NCI-H774 (cell line): ENCODE results near the gene CPAMD8.
"Not testable (repeated sequence)": the region's sequence is repeated elsewhere in the genome, so short reads cannot be mapped to it uniquely, and the experiment has no call there.

Experiments used
- DNase-seq: peaks from one replicate; lab custom pipeline; 2025; lab: John Stamatoyannopoulos, UW

Gene CPAMD8

DNA sequence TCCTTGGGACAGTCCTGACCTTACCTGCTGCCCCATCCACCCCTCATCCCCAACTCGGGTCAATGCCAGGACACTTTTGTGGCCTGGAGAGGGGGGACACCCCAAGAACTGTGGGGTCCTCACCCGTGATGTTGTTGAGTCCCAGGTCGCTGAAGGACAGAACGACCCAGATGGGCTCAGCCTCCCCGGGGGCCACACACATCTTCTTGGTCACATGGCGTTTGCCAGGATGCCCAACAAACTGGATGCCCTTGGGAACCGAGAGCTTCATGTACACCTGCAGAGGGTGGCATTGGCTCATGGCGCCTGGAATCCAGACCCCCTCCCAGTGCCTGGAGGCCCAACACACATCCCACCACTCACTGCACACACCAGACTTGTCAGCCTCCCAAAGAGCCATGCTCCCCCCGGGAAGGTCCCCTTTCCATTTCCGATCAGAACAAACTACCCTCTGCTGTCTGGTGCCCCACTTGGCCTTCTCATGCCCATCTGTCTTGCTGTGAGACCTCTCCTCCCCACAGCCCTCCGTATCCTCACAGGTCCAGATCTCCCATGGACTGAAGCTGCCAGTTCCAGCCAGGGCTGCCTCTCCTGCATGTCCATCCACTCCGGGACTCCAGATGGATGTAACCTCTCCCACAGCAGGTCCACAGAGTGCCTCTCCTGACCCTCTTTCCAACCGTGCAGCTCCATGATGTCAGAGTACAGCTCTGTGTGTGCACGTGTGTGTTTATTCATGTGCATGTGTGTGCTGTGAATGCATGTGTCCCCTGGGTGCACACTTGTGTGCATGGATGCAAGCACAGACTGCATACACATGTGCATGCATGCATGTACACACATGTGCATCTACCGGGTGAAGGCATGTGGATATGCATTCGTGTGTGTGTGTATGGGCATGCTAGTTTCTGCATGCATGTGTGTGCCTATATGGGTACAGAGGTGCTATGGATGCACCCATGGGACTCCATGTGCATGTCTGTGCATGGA is 79.4 kb downstream of the CPAMD8 start:
- DNase-seq = no peak

- no peak for DNase-seq
Observed at GRCh38 chr19:16945762-16946465, 80.7 kb downstream of the CPAMD8 start.

DNA sequence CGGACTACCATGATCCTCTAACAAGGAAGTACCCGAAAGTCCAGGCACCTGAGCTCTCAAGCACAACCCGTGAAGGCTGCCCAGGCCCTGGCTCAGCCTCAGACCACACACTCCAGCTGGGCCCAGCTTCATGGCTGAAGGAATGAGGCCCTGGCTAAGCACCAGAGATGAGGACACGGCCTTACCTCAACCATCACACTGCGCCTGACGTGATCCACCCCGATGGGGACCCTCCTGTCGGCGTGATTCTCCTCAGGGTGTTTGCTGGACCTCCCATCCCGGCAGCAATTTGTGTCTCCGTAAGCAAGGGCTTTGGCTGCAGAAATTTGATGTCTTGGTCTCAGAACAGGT is 81.3 kb downstream of the CPAMD8 start:
- no peak for DNase-seq

DNA sequence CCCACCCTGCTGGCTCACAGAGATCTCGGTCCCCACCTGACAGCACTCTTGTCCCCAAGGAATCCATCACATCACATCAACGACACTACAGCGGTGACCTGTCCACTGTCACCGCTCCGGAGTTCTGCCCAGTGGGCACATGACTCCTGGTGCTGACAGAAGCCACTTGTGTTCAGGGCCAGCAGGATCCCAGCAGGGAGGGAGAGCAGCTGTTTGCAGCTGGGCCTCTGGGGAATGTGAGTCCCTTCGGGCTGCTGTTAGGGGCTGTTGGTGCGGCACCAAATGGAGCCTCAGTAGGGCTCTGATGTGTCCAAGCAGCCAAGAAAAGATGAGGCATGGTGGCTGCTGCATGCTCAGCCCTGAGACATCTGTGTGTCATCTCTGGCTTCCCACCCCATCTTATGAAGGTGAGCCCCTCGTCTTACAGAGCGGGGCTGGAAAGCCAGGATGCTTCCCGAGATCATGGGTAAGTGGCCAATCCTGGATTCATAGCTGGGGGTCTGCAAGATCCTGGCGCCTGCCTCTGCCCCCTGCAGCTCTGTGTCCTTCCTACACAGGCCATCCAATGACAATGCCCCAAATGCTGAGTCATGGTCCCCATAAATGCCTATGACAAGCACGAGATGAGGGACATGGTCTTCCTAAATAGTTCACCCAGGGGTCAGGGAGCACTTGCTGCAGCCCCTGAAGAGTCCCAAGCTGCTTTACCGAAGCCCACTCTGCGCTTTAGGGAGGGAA is 81.8 kb downstream of the CPAMD8 start:
- no peak for DNase-seq

GRCh38 chr19:16943942-16944625 is 82.5 kb downstream of the CPAMD8 start:
- DNase-seq = no peak

DNA sequence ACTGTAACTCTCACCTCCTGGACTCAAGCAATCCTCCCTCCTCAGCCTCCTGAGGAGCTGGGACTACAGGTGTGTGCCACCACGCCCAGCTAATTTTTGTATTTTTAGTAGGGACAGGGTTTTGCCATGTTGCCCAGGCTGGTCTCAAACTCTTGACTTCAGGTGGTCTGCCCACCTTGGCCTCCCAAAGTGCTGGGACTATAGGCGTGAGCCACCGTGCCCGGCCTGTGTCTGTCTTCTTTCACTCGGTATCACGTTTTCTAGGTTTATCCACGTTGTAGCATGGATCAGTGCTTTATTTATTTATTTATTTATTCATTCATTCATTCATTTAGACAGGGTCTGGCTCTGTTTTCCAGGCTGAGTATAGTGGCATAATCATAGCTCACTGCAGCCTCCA is 83.5 kb downstream of the CPAMD8 start:
- DNase-seq = not testable (repeated sequence)

- DNase-seq = no peak
Observed at GRCh38 chr19:16942583-16942982, 84.0 kb downstream of the CPAMD8 start.

- no peak for DNase-seq
Observed at GRCh38 chr19:16940626-16941025, 86.0 kb downstream of the CPAMD8 start.

GRCh38 chr19:16940063-16940462 is 86.5 kb downstream of the CPAMD8 start:
- not testable (repeated sequence) for DNase-seq

GRCh38 chr19:16938211-16938610 is 88.4 kb downstream of the CPAMD8 start:
- DNase-seq = no peak

DNA sequence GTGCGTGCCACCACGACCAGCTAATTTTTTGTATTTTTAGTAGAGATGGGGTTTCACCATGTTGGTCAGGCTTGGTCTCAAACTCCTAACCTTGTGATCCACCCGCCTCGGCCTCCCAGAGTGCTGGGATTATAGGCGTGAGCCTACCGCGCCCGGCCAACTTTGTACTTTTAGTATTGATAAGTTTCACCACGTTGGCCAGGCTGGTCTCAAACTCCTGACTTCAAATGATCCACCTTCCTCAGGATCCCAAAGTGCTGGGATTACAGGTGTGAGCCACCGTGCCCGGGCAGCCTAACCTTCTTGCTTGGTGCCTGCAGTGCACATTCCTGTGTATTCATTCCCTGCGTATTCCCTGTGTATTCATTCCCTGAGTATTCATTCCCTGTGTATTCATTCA is 88.8 kb downstream of the CPAMD8 start:
- DNase-seq = not testable (repeated sequence)

GRCh38 chr19:16936901-16937300 is 89.7 kb downstream of the CPAMD8 start:
- no peak for DNase-seq

- DNase-seq = no peak
Observed at GRCh38 chr19:16934489-16934888, 92.1 kb downstream of the CPAMD8 start.

GRCh38 chr19:16931306-16931705 is 95.3 kb downstream of the CPAMD8 start:
- DNase-seq = no peak

DNA sequence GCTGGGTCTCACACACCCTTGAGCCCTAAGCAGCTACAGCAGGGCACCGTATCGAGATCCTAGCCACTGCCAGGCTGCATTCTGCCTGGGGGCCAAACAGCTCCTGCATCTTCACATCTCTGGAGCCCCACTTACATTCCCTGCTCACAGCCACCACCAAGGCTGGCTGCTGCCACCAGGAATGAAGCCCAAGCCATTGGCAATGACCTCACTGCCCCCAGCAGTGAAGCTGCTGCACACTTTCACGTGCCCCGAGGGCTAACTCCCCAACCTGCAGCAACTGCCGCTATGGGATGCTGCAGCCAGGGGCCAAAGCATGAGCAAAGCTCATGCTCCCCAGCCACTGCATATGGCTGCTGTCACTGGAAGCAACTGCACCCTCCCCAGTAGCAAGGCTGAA is 95.9 kb downstream of the CPAMD8 start:
- DNase-seq = no peak

DNA sequence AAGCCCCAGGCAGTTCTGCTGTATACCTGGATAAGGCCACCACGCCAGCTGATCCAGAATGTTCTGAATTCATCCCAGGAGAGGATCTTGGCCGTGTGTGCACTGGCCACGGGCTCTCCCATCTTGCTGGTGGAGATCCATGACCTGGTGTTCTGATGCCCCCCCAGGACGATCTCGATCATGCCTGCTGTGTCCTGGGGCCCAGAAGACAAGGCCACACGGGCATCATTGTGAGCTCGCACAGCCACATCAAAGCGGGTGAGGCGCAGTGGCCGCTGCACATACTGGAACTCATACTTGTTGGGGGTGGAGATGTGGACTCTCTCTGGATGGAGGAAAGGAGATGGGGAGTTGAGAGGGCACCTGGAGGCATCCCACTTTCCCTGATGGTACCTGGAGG is 97.7 kb downstream of the CPAMD8 start:
- DNase-seq = no peak

DNA sequence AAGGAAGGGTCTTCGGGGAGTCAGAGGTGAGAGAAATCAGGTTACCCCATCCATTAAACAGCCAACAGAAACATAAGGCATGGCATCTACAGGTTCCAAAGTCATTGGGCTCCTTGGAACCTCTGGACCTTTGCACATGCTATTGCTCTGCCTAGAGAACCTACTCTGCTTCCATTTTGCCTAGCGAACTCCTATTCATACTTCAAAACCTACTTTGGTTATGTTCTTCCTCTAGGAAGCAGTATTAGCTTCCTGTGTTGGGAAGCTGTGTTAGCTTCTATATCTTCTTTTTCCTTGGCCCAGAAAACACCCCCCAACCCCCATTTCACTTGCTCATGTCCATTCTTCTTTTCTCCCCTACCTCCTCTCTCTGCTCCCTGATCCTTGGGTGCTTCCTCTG is 98.3 kb downstream of the CPAMD8 start:
- no peak for DNase-seq

DNA sequence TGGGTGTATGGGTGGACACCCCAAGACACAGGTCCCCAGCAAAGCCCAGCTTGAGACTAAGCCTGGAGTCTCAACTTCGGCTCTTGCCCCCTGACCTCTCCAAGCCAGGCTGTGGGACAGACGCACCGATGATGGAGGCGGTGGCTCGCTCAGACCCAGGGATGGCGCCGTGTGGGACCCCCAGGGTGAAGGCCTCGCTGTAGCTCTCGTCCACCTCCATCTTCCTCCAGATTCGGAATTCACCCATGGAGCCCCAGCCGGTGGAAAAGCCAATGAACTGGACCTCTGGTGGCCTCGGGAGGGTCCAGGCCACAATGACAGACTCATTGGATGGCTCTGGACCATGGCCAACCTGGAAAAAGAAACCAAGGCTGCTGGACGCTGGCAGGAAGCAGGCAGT is 98.7 kb downstream of the CPAMD8 start:
- no peak for DNase-seq

DNA sequence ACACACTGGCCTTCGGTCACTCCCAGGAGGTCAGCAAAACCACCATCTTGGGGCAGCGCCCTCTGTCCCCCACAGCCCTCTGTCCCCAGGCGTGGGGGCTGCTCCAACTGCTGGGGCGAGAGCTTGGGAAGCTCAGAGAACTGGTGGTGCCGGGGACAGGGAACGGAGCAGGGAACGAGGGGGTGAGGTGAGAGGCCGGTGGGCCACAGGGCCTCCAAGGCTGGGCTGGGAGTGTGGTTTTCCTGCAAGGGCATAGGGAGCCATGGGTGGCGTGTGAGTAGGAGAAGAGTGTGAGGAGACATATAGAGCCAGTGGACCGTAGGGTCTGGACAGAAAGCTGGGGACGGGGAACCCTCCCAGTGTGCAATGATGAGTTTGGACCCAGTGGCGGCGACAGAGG is 103.7 kb downstream of the CPAMD8 start:
- no peak for DNase-seq

- no peak for DNase-seq
Observed at GRCh38 chr19:16922592-16922934, 104.0 kb downstream of the CPAMD8 start.

DNA sequence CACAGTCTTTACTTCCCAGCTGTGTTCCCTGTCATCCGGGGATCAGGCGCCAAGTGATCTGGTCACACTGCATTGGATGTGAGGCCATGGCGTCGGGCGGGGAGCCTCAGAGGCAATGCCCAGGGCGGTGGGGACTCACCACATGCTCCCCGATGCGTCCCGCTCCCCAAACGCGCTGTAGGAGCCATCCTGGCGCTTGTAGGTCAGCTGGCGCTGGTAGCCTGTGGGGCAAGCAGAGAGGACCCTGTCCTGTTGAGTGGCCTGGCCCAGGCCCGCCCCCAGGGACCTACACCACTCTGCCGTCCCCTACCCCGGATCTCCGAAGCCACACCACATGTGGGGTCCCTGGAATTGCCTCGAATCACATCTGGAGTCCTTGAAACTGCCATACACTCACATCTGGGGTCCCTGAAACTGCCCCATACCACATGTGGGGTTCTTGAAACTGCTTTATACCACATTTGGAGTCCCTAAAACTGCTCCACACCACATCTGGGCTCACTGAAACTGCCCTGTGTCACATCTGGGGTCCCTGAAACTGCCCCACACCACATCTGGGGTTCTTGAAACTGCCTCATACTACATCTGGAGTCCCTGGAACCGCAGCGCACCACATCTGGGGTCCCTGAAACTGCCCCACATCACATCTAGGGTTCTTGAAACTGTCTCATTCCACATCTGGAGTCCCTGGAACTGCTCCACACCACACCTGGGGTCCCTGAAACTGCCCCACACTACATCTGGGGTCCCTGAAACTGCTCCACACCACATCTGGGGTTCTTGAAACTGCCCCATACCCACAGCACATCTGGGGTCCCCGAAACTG is 104.6 kb downstream of the CPAMD8 start:
- DNase-seq = no peak
